Neuronal stem cell (in vitro differentiated cells): ENCODE results near the gene FHL2.
"Not testable (repeated sequence)": the region's sequence is repeated elsewhere in the genome, so short reads cannot be mapped to it uniquely, and the experiment has no call there.

ENCODE experiments used
- DNase-seq: peaks from one replicate; pipeline ENCODE4 v3.0.0-alpha.2; 2013; ENCODE audit warnings: low spot score
- H2AFZ ChIP-seq: one replicate; pipeline ENCODE4 v1.6.1; 2013; ENCODE audit warnings: mild to moderate bottlenecking, low read length, inconsistent platforms
- H2AK5ac ChIP-seq: 2 replicates; pipeline ENCODE4 v1.6.1; 2013; ENCODE audit warnings: low read depth, mild to moderate bottlenecking, inconsistent platforms, low read length, moderate library complexity, mixed read lengths
- H2BK120ac ChIP-seq: 2 replicates; pipeline ENCODE4 v1.6.1; 2013; ENCODE audit warnings: low read depth, mild to moderate bottlenecking, inconsistent platforms, low read length, moderate library complexity, mixed read lengths
- H2BK12ac ChIP-seq: one replicate; pipeline ENCODE4 v1.6.1; 2013; ENCODE audit warnings: low read length, inconsistent platforms
- H2BK15ac ChIP-seq: 2 replicates; pipeline ENCODE4 v1.6.1; 2013; ENCODE audit warnings: mild to moderate bottlenecking, low read length, inconsistent platforms, mixed read lengths
- H2BK5ac ChIP-seq: one replicate; pipeline ENCODE4 v1.6.1; 2013; ENCODE audit warnings: inconsistent platforms, mild to moderate bottlenecking, low read length, moderate library complexity
- H3K14ac ChIP-seq: one replicate; pipeline ENCODE4 v1.6.1; 2013; ENCODE audit warnings: low read length, inconsistent platforms
- H3K18ac ChIP-seq: 2 replicates; pipeline ENCODE4 v1.6.1; 2013; ENCODE audit warnings: low read length, inconsistent platforms
- H3K23ac ChIP-seq: 2 replicates; pipeline ENCODE4 v1.6.1; 2013; ENCODE audit warnings: low read depth, mild to moderate bottlenecking, mixed read lengths, low read length, inconsistent platforms; ENCODE audit not compliant: poor library complexity
- H3K27ac ChIP-seq: replicated peaks from 3 replicates; pipeline ENCODE4 v1.5.1; 2013; ENCODE audit warnings: low read length, inconsistent platforms
- H3K27me3 ChIP-seq, 3 experiments: 2 replicates each; pipeline ENCODE4 v1.6.1; 2013; ENCODE audit warnings: low read length in 3 of 3, mild to moderate bottlenecking in 2 of 3, inconsistent platforms in 1 of 3, low read depth in 1 of 3, mixed read lengths in 1 of 3, moderate library complexity in 1 of 3; ENCODE audit not compliant: control insufficient read depth in 3 of 3, insufficient read depth in 3 of 3
- H3K36me3 ChIP-seq, 2 donors: replicated peaks in 1 of 2; 2 replicates each; pipeline ENCODE4 v1.6.1; 2013; ENCODE audit warnings: low read length in 2 of 2; ENCODE audit not compliant: control insufficient read depth in 2 of 2, insufficient read depth in 2 of 2
- H3K4ac ChIP-seq: 2 replicates; pipeline ENCODE4 v1.6.1; 2013; ENCODE audit warnings: inconsistent platforms, mild to moderate bottlenecking, low read length, moderate library complexity
- H3K4me1 ChIP-seq, 2 donors: 1 replicate in 1 of 2; 2 replicates in 1 of 2; pipeline ENCODE4 v1.6.1; 2013; ENCODE audit warnings: low read length in 2 of 2, low read depth in 1 of 2; ENCODE audit not compliant: control insufficient read depth in 2 of 2, insufficient read depth in 1 of 2
- H3K4me2 ChIP-seq: one replicate; pipeline ENCODE4 v1.6.1; 2013; ENCODE audit warnings: mild to moderate bottlenecking, low read length, inconsistent platforms; ENCODE audit not compliant: insufficient read depth, poor library complexity, severe bottlenecking
- H3K4me3 ChIP-seq, 2 donors: 2 replicates each; pipeline ENCODE4 v1.5.1; 2013; ENCODE audit warnings: low read length in 2 of 2, mild to moderate bottlenecking in 2 of 2, inconsistent platforms in 1 of 2, moderate library complexity in 1 of 2
- H3K79me1 ChIP-seq: one replicate; pipeline ENCODE4 v1.6.1; 2013; ENCODE audit warnings: low read depth, mild to moderate bottlenecking, inconsistent platforms, low read length, moderate library complexity
- H3K9ac ChIP-seq: one replicate; pipeline ENCODE4 v1.6.1; 2013; ENCODE audit warnings: mild to moderate bottlenecking, low read depth, low read length, inconsistent platforms; ENCODE audit not compliant: poor library complexity
- H3K9me3 ChIP-seq, 2 donors: replicated peaks in 1 of 2; 2 replicates each; pipeline versions ENCODE3 to v1.6.1; 2013; ENCODE audit warnings: low read length in 2 of 2, mild to moderate bottlenecking in 2 of 2, inconsistent platforms in 1 of 2, low read depth in 1 of 2, mixed read lengths in 1 of 2, moderate library complexity in 1 of 2; ENCODE audit not compliant: control insufficient read depth in 2 of 2, insufficient read depth in 1 of 2
- H4K8ac ChIP-seq: one replicate; pipeline ENCODE4 v1.6.1; 2013; ENCODE audit warnings: low read depth, mild to moderate bottlenecking, inconsistent platforms, low read length, moderate library complexity
- H4K91ac ChIP-seq: one replicate; pipeline ENCODE4 v1.6.1; 2013; ENCODE audit warnings: low read length, low read depth, mild to moderate bottlenecking, inconsistent platforms; ENCODE audit not compliant: poor library complexity
- WGBS, 2 donors: extraction: QIAGEN DNeasy Blood & Tissue Kit; methylation state at CpG; one replicate each; pipeline ENCODE4 v1.1.7; 2013; ENCODE audit warnings: missing lambda C conversion rate in 2 of 2, mixed read lengths in 1 of 2; ENCODE audit not compliant: insufficient read length in 2 of 2, insufficient replicate concordance in 1 of 2; ENCODE audit errors: extremely low coverage in 2 of 2; 5-methylcytosine and 5-hydroxymethylcytosine counted together

FHL2 gene

GRCh38 chr2:105426626-105427292 is 27.9 kb upstream of the FHL2 start:
- no peaks in the 10 kb centered on the region for H3K9me3 ChIP-seq
- DNase-seq = no peak
- H3K4me1 ChIP-seq = peaks cover 0 to 6% of the 10 kb centered on the region in 2 donors
- no peak overlapping the region for H3K4ac ChIP-seq
- no peak overlapping the region for H2AFZ ChIP-seq
- H3K14ac ChIP-seq = no peak overlapping the region
- H3K4me3 ChIP-seq = no peak overlapping the region
- no peak overlapping the region for H2BK120ac ChIP-seq
- no peak overlapping the region for H3K23ac ChIP-seq
- H4K8ac ChIP-seq = no peak overlapping the region
- H2AK5ac ChIP-seq = no peak overlapping the region
- no peak overlapping the region for H2BK12ac ChIP-seq
- H3K4me2 ChIP-seq = no peak overlapping the region
- no peak overlapping the region for H4K91ac ChIP-seq
- no CpG with 5 or more reads among the region's 9 CpGs for WGBS, 2 donors
- H3K27ac ChIP-seq = no peak overlapping the region
- H3K36me3 ChIP-seq = no peaks in the 10 kb centered on the region
- H3K79me1 ChIP-seq = no peaks in the 10 kb centered on the region
- H3K18ac ChIP-seq = peak overlapping the region; percentile 11
- H2BK15ac ChIP-seq = no peak overlapping the region
- peaks cover 0 to 4% (median 0%) of the 10 kb centered on the region in 3 experiments for H3K27me3 ChIP-seq
- no peak overlapping the region for H3K9ac ChIP-seq
- H2BK5ac ChIP-seq = no peak overlapping the region

GRCh38 chr2:105425936-105426625 is 27.2 kb upstream of the FHL2 start:
- DNase-seq = no peak
- H3K4ac ChIP-seq = no peak overlapping the region
- H3K4me2 ChIP-seq = no peak overlapping the region
- H3K4me1 ChIP-seq = peaks cover 0 to 6% of the 10 kb centered on the region in 2 donors
- no peaks in the 10 kb centered on the region for H3K9me3 ChIP-seq
- no peak overlapping the region for H2BK120ac ChIP-seq
- H3K36me3 ChIP-seq = no peaks in the 10 kb centered on the region
- H2BK12ac ChIP-seq = no peak overlapping the region
- no peak overlapping the region for H4K8ac ChIP-seq
- H3K4me3 ChIP-seq = no peak overlapping the region
- H3K27ac ChIP-seq = no peak overlapping the region
- no peak overlapping the region for H2BK5ac ChIP-seq
- no peak overlapping the region for H3K14ac ChIP-seq
- H3K27me3 ChIP-seq = peaks cover 0 to 5% (median 0%) of the 10 kb centered on the region in 3 experiments
- H4K91ac ChIP-seq = no peak overlapping the region
- H2AK5ac ChIP-seq = no peak overlapping the region
- no peak overlapping the region for H3K23ac ChIP-seq
- no peak overlapping the region for H3K9ac ChIP-seq
- no peak overlapping the region for H3K18ac ChIP-seq
- WGBS, 2 donors = no CpG with 5 or more reads among the region's 6 CpGs
- H2BK15ac ChIP-seq = no peak overlapping the region
- no peaks in the 10 kb centered on the region for H3K79me1 ChIP-seq
- H2AFZ ChIP-seq = no peak overlapping the region

- not testable (repeated sequence) for H3K27ac ChIP-seq, H3K4me3 ChIP-seq, H4K8ac ChIP-seq, H2BK12ac ChIP-seq, H3K9me3 ChIP-seq, H3K4me2 ChIP-seq, H3K4me1 ChIP-seq, H3K4ac ChIP-seq, H3K14ac ChIP-seq, H2BK120ac ChIP-seq, H2AFZ ChIP-seq, H3K36me3 ChIP-seq, H3K79me1 ChIP-seq, H2BK5ac ChIP-seq, H3K9ac ChIP-seq, H2AK5ac ChIP-seq, H4K91ac ChIP-seq, H3K18ac ChIP-seq, H2BK15ac ChIP-seq, H3K23ac ChIP-seq, DNase-seq, H3K27me3 ChIP-seq
- WGBS, 2 donors = no CpG with 5 or more reads among the region's 3 CpGs
Measured at GRCh38 chr2:105424836-105425235, 26.0 kb upstream of the FHL2 start.

GRCh38 chr2:105422801-105423200 is 23.9 kb upstream of the FHL2 start:
- Histone ChIP-seq H3K9me3 (no peaks in the 10 kb centered on the region), H2AFZ (no peak overlapping the region), H3K36me3 (no peaks in the 10 kb centered on the region), H3K9ac (no peak overlapping the region), H3K4me3 (no peak overlapping the region), H3K27ac (no peak overlapping the region), H2BK12ac (no peak overlapping the region), H2AK5ac (no peak overlapping the region), H3K4me2 (no peak overlapping the region), H2BK5ac (no peak overlapping the region), H2BK120ac (no peak overlapping the region), H4K91ac (no peak overlapping the region), H3K23ac (no peak overlapping the region), H3K27me3 (peaks cover 0 to 9% (median 0%) of the 10 kb centered on the region in 3 experiments), H3K79me1 (no peaks in the 10 kb centered on the region), H3K18ac (no peak overlapping the region), H3K4me1 (peaks cover 0 to 6% of the 10 kb centered on the region in 2 donors), H2BK15ac (no peak overlapping the region), H4K8ac (no peak overlapping the region), H3K14ac (no peak overlapping the region), H3K4ac (no peak overlapping the region)
- WGBS, 2 donors = no CpG with 5 or more reads among the region's 5 CpGs
- DNase-seq = no peak
